Ovary (tissue), 10 donors: Measurements from ENCODE around the gene RAB13. TPM values are rescaled to one million over a fixed set of nuclear protein-coding genes. Genes with fewer than 3 reads are reported as not detected.
"Not testable (repeated sequence)": the region's sequence is repeated elsewhere in the genome, so short reads cannot be mapped to it uniquely, and the experiment has no call there.

Experiments
- DNase-seq, 5 donors: peaks; one replicate each; pipeline ENCODE4 v3.0.0-alpha.2; 2019 to 2020
- H3K27ac ChIP-seq, 2 donors: fragments of 200-600 bp; one replicate each; pipeline versions ENCODE4 v1.5.1 to v1.8.0; 2019 to 2022
- H3K27me3 ChIP-seq: fragments of 200-600 bp; one replicate; pipeline ENCODE4 v1.8.0; 2022
- H3K36me3 ChIP-seq: fragments of 200-600 bp; sonication (generic); one replicate; pipeline ENCODE4 v1.5.1; 2019
- H3K4me1 ChIP-seq: one replicate; pipeline ENCODE4 v1.8.1; 2013; ENCODE audit warnings: mild to moderate bottlenecking, moderate library complexity; ENCODE audit not compliant: insufficient read depth
- H3K4me3 ChIP-seq: fragments of 200-600 bp; sonication (generic); one replicate; pipeline ENCODE4 v1.5.1; 2017
- H3K9me3 ChIP-seq, 2 donors: fragments of 200-600 bp in 1 of 2; sonication (generic) in 1 of 2; one replicate each; pipeline versions ENCODE4 v1.5.1 to v1.8.1; 2013 to 2019; ENCODE audit warnings: mild to moderate bottlenecking in 1 of 2, moderate library complexity in 1 of 2
- CTCF ChIP-seq, 3 donors: fragments of 450-650 bp in 2 of 3; fragments of 200-600 bp in 1 of 3; IDR thresholded peaks; one replicate each; pipeline versions ENCODE4 v1.5.1 to v1.8.0; 2016 to 2022; ENCODE audit warnings: antibody characterized with exemption in 3 of 3, mild to moderate bottlenecking in 1 of 3
- EP300 ChIP-seq: sonication (generic); formaldehyde crosslinking; IDR thresholded peaks from one replicate; pipeline ENCODE4 v1.6.1; 2017; ENCODE audit warnings: antibody characterized with exemption
- POLR2A ChIP-seq: fragments of 450-650 bp; IDR thresholded peaks from one replicate; pipeline ENCODE4 v1.6.1; 2017; ENCODE audit warnings: antibody characterized with exemption, mild to moderate bottlenecking, moderate library complexity
- WGBS, 3 donors: extraction: QIAGEN DNeasy Blood & Tissue Kit in 1 of 3; methylation state at CpG; one replicate each; pipeline versions ENCODE4 v1.1.5 to v1.1.7; 2013 to 2017; 5-methylcytosine and 5-hydroxymethylcytosine counted together
- intact Hi-C, 4 donors: fragments of 100-400 bp; cut with DNase I; formaldehyde crosslinking; loops; one replicate each; pipeline versions ENCODE4 v1.11.0 to v1.15.1; 2022 to 2023
- long read RNA-seq, 3 donors: library from polyadenylated mRNA in 2 of 3; unstranded in 2 of 3; transcript quantifications; one replicate each; pipeline ENCODE4 v2.0.0 and lab custom pipeline, GENCODE V29; 2021 to 2026
- polyA plus RNA-seq, 2 donors: library from polyadenylated mRNA; stranded (reverse); fragments of 200-250 nt in 1 of 2; fragments of 350-450 nt in 1 of 2; fragmentation: Illumina TruSeq in 1 of 2; extraction: RNeasy Lipid Tissue Mini Kit (QIAGEN cat#74804) in 1 of 2; gene quantifications; one replicate each; pipeline ENCODE4 v1.2.3, GENCODE V29; 2013 to 2014
- total RNA-seq, 7 donors: library from RNA; depleted of rRNA in 2 of 7; stranded (reverse); fragments of >200 nt in 2 of 7; fragmentation: NEBNext Ultra II Directional in 3 of 7; extraction: Animal tissue kit (Norgen Biotek cat#: 25700) in 3 of 7; gene quantifications; one replicate each; pipeline versions ENCODE4 v1.1.0 to v1.2.4, GENCODE V29; 2016 to 2023
- donor health status: DM: no; HTN: no; CAD: no; lungs with moderate emphysema.
- donor health status: DM: no; HTN: no; CAD: no.
- donor health status: Bipolar disorder and iron deficiency.
- donor health status: DM: yes; HTN: yes; CAD: no.
- donor health status: DM: no; HTN: no; CAD: no.
- donor health status: DM: yes; HTN: yes; CAD: no.

The RAB13 gene
- total RNA-seq (100 to 1,000 TPM in 4 of 7 donors, 10 to 100 TPM in 3; 31.4 to 147 (median 101) TPM), polyA plus RNA-seq (100 to 1,000 TPM; 155 to 190 TPM)
- long read RNA-seq, donor 1, transcript RAB13-201 (8 exons, 1,176 nt) = major isoform, 206 of 216 reads
- long read RNA-seq, donor 1, partial matches to known transcripts = 0 of 216 reads
- long read RNA-seq, donor 1, other reads (novel, unspliced or antisense) = 5 of 216 reads
- long read RNA-seq, donor 2, transcript RAB13-201 (8 exons, 1,176 nt) = major isoform, 47 of 153 reads
- long read RNA-seq, donor 2, partial matches to known transcripts = 106 of 153 reads
- long read RNA-seq, donor 2, other reads (novel, unspliced or antisense) = 0 of 153 reads
- long read RNA-seq, donor 3, transcript RAB13-201 (8 exons, 1,176 nt) = major isoform, 125 of 138 reads
- long read RNA-seq, donor 3, partial matches to known transcripts = 1 of 138 reads
- long read RNA-seq, donor 3, other reads (novel, unspliced or antisense) = 9 of 138 reads

DNA sequence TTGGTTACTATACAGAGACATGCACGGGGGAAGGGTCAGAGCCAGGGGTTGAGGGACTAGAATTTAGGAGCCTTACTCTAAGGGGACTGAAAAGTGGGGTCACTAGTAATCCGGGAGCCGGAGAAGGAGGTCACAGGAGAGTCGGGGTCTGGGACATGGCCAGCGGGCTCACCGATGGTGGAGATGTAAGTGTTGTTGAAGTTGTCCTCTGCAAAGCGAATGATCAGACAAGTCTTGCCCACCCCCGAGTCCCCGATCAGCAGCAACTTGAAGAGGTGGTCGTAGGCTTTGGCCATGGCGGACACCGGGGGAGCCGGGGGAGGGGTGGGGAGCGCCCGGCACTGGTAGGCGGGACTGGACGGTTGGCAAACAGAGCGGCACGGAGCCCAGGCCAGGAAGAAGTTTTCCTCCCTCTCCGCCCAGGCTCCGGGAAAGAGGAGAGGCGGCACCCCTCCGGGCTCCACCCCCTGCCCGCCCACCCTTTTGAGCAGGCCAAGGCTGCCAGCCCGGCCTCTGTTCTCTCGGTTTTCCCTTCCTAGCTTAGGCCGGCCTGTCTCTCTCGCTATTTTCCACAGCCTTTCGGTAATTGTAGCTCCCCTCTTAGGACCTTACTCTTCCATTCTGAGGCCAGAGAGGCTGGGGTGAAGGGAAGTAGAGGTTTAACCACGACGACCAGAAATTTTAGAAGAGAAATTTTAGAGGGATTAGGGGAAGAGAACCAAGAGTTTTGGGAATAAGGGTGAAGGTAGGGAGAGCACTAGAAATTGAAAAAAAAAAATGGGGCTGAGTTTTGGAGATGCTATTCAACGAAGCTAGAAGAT lies at the start of gene RAB13:
Gene RAB13 (minus strand): TSS at position 399 of the 821 bp plus-strand sequence. CDS start 103 bp downstream, at position 296.
- 1 to 2% (median 1%) methylated on average over 31 to 32 of the region's 32 CpGs for WGBS, 3 donors
- H3K27me3 ChIP-seq = no peaks in the 10 kb centered on the region
- peak within 1 kb of the TSS; percentile 71 to 84 for H3K27ac ChIP-seq
- peak within 1 kb of the TSS; percentile 39 for H3K4me3 ChIP-seq
- TF ChIP-seq POLR2A (no peak), EP300 (peak; percentile 57), CTCF (IDR thresholded peaks at IDR 0.05) (no peak)
- intact Hi-C loops = loop anchor here (2.0 to 10.0 kb wide), 6 partner anchors 189 to 471 kb away; partner anchors contain the start of genes ILF2 (in 2 of the 4) and NPR1 (in 2 of the 4)
- no peaks in the 10 kb centered on the region for H3K9me3 ChIP-seq
- peak; percentile 87 to 89 (median 88) for DNase-seq
- H3K4me1 ChIP-seq = peaks cover 8% of the 10 kb centered on the region
- H3K36me3 ChIP-seq = no peaks in the 10 kb centered on the region

- H3K36me3 ChIP-seq, intact Hi-C loops, H3K27me3 ChIP-seq, H3K9me3 ChIP-seq, DNase-seq, H3K27ac ChIP-seq, H3K4me1 ChIP-seq, H3K4me3 ChIP-seq: not testable (repeated sequence)
- 88 to 97% (median 94%) methylated on average over 1 of the region's 1 CpG for WGBS, 3 donors
Measured at GRCh38 chr1:154033697-154034096, 47.6 kb upstream of the RAB13 start.

GRCh38 chr1:154019940-154020339 lies 33.8 kb upstream of the RAB13 start:
- TF ChIP-seq POLR2A (no peak), CTCF (IDR thresholded peaks at IDR 0.05) (no peak), EP300 (no peak)
- Histone ChIP-seq H3K36me3 (no peaks in the 10 kb centered on the region), H3K4me3 (no peak overlapping the region), H3K9me3 (no peaks in the 10 kb centered on the region), H3K27me3 (no peaks in the 10 kb centered on the region), H3K4me1 (no peaks in the 10 kb centered on the region), H3K27ac (no peak overlapping the region)
- DNase-seq = no peak
- intact Hi-C loops = no loop called here
- WGBS, 3 donors = 78 to 100% (median 89%) methylated on average over 1 of the region's 1 CpG

- Histone ChIP-seq H3K36me3 (no peaks in the 10 kb centered on the region), H3K4me3 (no peak overlapping the region), H3K27me3 (no peaks in the 10 kb centered on the region), H3K4me1 (no peaks in the 10 kb centered on the region), H3K9me3 (no peaks in the 10 kb centered on the region), H3K27ac (no peak overlapping the region)
- 55 to 63% (median 56%) methylated on average over 4 of the region's 4 CpGs for WGBS, 3 donors
- intact Hi-C loops = no loop called here
- TF ChIP-seq POLR2A = no peak
- no peak for TF ChIP-seq EP300
- TF ChIP-seq CTCF (IDR thresholded peaks at IDR 0.05) = no peak
- DNase-seq = no peak
Measured at GRCh38 chr1:154019269-154019668, 33.1 kb upstream of the RAB13 start.
